Spleen (tissue), 7 donors: ENCODE results near the gene TRERF1.

ENCODE experiments used
- CTCF ChIP-seq, 11 experiments: fragments of 200-600 bp in 7 of 11; fragments of 450-650 bp in 4 of 11; sonication (generic) in 4 of 11; IDR thresholded peaks in 8 of 11; conservative IDR thresholded peaks in 3 of 11; 1 replicate in 7 of 11; 2 replicates in 4 of 11; pipeline versions ENCODE4 v1.4.0 to v1.8.0; 2016 to 2021; ENCODE audit warnings: antibody characterized with exemption in 11 of 11, inconsistent platforms in 4 of 11, mild to moderate bottlenecking in 1 of 11
- POLR2A ChIP-seq, 3 donors: fragments of 450-650 bp; IDR thresholded peaks; one replicate each; pipeline ENCODE4 v1.5.1; 2017; ENCODE audit warnings: antibody characterized with exemption in 3 of 3, mild to moderate bottlenecking in 1 of 3
- donor health status: DM: no; HTN: no; CAD: no; lungs with moderate emphysema.
- donor health status: DM: no; HTN: no; CAD: no.
- donor health status: DM: no; HTN: no; CAD: no.

GRCh38 chr6:42468273-42468672 is 16.5 kb upstream of the TRERF1 start:
- TF ChIP-seq CTCF (IDR thresholded peaks at IDR 0.05 in 8 of 11, conservative IDR thresholded peaks at IDR 0.05 in 3 of 11) (no peak), POLR2A (IDR thresholded peaks at IDR 0.05) (no peak)
